K562 (cell line): Measurements from ENCODE around the gene CNIH3.
"Not testable (repeated sequence)": the region's sequence is repeated elsewhere in the genome, so short reads cannot be mapped to it uniquely, and the experiment has no call there.

ENCODE experiments used
- KLF13 ChIP-seq: fragments of 450-650 bp; IDR thresholded peaks from 2 replicates; pipeline ENCODE4 v1.6.1; 2016; ENCODE audit warnings: missing genetic modification characterization, low read depth, mild to moderate bottlenecking, missing compliant biosample characterization, moderate library complexity, borderline replicate concordance
- TCF7 ChIP-seq: sonication (generic); IDR thresholded peaks from 2 replicates; pipeline ENCODE4 v1.6.1; 2016; ENCODE audit warnings: antibody characterized with exemption, borderline replicate concordance

- TF ChIP-seq TCF7; KLF13 (tag): not testable (repeated sequence)
Observed at GRCh38 chr1:224571975-224572374, 44.1 kb upstream of the CNIH3 start.
